Mammary epithelial cell (primary cell): ENCODE data around the gene SPRY4.

ENCODE experiments used
- CTCF ChIP-seq, 2 donors: IDR thresholded peaks in 1 of 2; conservative IDR thresholded peaks in 1 of 2; 2 replicates each; pipeline ENCODE4 v1.5.1; 2011 to 2012; ENCODE audit warnings: inconsistent platforms in 2 of 2, low read length in 2 of 2, mild to moderate bottlenecking in 2 of 2, control low read depth in 1 of 2, low read depth in 1 of 2; ENCODE audit not compliant: insufficient read depth in 1 of 2; ENCODE audit errors: extremely low read depth in 1 of 2
- EZH2 ChIP-seq: IDR thresholded peaks from 2 replicates; pipeline ENCODE4 v1.6.1; 2012; ENCODE audit warnings: low read length, inconsistent platforms, borderline replicate concordance

- no peak for TF ChIP-seq CTCF (conservative IDR thresholded peaks at IDR 0.05 in 1 of 2, IDR thresholded peaks at IDR 0.05 in 1 of 2; ENCODE audit: extremely low read depth in 1 of 2, insufficient read depth in 1 of 2, low read depth in 1 of 2, low read length in 2 of 2)
- no peak for TF ChIP-seq EZH2
These were observed 21.9 kb upstream of the SPRY4 start for GRCh38 chr5:142346706-142347105.
